Anterior cingulate cortex (tissue), 58 donors: Measurements from ENCODE around the gene NISCH.

Experiments used
- DNase-seq, 58 donors: peaks; one replicate each; lab custom pipeline; 2025; lab: John Stamatoyannopoulos, UW

NISCH gene

DNA sequence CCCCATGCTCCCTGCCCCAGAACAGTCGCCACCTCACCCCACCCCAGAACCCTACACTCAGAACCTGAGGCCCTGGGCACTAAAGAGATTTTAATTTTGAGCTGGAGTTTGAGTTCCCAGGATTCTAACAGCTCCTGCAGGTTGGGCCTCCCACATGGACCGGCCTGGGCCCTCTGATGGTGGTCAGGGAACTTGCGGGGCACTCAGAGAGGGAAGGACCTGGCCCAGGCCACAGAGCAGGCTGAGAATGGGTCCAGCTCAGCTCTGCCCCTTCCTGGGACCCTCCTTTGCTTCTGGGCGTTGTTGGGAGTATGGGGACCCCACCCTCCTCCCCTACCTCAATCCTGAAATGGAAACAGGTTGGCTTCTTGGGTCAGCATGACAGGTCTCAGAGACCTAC lies 9.4 kb upstream of the NISCH start:
- no peak for DNase-seq

DNA sequence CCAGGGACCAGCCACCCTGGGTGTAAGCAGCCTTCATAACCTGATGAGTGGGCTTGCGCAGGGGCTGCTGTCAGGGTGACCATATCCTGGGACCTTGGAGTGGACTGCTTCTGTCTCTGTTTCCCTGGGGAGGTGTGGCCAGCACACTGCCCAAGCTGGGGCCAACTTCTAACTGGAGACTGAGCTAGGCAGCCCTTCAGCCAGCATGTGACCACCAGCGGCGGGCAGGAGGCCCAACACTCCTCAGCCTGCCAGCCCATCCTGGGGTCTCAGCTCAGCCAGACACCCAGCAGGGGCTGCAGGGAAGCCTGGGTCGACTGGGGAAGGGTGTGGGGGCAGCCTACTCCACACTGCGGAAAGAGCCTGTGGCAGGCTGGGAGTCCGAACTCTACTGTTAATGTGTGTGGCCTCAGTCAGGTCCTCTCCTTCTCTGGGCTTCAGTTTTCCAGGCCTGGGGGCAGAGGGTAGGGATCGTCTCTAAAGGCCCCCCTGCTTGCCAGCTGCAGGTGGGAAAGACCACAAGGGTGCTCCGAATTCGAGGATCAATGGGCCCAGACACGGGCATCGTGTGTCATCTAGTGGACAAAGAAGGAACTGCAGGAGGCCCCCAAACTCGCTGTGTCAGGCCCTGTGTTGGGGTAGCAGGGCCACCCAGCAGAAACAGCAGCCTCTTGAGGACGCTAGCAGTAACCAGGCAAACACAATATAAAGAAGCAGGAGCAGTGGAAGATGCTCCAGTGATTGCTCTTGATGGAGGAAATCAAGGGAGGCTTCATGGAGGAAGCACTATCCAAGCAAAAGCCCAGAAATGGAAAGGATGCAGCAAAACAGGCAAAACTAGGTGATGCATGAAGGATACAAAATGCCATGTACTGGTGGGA lies 8.5 kb upstream of the NISCH start:
- DNase-seq, result peak in 38 of 58 donors; percentile 9 to 63 (median 31)

DNA sequence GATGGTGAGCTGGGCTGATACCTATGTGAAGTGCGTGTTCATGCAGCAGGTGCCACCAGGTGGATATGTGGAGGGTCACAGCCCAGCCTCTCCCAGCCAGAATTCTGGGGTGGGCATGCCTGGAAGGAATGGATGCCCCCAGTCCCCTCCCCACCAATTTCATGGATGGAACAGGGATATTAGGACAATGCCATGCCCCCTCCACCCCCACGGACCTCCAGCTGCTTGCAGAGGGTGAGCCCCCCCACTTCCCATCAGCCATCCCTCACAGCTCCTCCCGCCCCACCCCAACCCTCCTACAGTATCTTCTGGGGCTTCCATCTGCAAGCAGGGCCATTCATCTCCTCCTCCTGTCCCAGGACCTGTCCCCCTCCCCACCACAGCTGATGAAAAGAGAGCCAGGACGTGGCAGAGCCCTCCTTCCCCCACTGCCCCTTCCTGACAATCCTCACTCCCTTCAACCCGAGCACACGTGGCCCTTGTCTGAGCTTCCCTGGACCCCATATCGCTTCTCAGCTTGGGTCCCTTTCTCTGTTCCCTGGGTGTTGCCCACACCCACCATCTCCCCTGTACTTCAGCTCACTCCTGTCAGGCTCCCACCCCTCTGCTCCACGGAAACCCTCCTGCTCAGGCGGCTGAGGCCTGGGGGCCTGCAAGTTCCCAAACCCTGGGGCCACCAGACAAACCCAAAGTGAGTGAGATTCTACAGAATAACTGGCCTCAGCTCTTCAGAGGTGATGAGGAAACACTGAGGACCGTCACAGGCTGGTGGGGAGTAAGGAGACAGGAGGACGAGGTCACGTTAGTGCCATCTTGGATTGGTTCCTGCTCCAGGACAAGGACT lies 7.7 kb upstream of the NISCH start:
- DNase-seq, result no peak

DNA sequence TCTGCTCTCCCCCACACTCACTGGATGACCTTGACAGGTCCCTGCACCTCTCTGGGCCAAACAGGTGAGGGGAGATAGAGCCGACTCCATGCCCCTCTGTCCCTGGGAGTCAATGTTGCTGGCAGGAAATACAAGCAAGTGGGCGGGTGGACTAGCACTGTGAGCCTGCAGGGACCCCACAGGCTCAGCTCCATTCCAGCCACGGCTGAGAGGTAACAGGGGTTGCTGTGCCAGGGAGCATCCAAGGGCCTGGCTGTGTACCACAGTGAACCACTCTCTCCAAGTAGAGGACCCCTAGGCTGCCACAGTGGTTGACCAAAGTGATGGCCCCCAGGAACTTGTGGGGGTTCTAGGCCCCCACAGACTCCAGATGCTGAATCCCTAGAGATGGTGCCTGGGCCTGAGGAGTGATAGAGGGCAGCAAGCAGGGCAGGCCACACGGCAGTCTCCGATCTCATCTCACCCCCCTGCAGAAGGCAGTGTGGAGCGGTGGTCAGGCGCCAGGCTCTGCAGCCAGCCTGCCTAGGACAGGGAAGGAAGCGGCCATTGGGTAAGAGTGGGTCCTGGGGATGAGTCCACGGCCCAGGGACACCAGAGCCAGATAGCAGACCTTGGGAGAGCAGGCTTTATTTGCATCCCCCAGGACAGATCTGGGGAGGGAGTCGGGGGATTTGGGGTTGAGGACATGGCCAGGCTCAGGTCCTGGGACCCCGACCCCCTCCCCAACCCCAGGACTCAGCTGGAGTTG lies 4.7 kb upstream of the NISCH start:
- no peak for DNase-seq

DNA sequence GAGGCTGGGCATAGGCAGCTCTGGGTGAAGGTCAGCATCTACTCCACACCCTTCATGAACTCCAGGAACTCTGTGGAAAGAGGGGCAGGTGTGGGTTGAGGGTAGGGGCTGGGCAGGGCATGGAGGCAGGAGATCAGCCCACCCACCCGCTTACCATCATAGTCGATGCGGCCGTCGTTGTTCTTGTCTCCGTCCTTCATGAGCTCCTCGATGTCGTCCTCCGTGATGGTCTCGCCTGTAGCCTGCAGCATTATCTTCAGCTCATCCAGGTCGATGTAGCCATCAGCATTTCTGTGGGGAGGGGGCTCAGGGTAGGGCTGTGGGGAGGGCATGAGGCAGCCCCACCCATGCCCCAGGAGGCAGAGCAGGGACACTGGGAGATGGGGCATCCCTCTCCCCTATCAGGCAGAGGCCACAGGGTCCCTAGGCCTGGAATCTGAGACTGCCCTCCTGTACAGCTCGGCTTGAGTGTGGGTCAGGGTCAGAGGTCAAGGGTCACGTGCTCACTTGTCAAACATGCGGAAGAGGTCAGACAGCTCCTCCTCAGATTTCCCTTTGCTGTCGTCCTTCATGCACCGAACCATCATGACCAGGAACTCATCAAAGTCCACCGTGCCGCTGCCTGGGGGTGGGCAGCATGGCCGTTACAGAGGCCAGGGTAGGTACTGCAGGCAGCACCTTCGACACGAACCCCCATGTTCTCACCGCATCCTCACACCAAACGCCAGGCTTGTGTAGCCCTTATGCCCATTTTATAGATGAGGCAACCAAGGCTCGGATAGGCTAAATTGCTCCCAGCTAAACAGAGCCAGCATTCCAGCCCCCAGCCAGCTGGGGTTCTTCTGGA lies 3.9 kb upstream of the NISCH start:
- DNase-seq, result no peak

DNA sequence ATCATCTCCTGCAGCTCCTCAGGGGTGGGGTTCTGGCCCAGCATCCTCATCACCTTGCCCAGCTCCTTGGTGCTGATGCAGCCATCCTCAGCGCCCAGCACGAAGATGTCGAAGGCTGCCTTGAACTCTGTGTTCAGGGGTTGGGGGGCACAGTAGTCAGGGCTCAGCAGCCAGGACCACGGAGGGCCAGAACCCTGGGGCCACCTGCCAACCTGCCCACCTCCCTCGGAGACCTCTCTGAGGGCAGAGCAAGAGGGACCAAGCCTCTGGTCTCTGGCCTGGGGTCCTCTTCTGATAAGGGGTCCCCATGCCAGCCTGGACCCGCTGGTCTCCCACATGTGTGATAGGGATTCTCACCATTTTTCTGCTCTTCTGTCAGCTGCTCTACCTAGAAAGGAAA lies 3.3 kb upstream of the NISCH start:
- DNase-seq, result no peak

DNA sequence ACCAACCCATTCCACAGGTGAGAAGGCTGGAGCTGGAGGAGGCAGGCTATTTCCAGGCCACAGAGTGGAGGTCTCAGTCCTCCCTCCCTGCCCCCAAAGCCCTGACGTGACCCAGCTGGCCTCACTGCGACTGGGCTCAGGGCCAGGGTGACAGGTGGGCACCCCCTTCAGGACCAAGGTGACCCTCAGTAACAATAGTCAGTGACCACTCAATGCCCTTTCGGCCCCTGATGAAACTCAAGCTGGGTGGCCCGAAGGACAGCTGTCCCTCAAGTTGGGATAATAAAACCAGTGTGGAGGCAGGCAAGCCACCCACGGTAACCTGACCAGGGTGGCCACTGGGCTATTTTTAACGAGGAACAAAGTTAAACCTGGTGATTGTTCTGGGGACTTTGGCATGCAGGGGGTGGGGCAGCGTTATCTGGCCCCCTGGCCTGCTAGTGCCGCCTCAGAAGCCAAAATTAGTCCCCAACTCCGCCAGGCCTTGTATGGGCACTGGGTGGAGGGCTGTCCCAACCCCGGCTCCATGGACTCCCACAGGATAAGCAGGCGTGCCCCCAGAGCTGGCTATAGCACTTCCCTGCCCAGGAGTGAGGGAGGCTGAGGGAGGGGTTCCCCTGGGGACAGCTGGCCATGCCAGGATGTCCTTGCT lies 2.7 kb upstream of the NISCH start:
- no peak for DNase-seq

DNA sequence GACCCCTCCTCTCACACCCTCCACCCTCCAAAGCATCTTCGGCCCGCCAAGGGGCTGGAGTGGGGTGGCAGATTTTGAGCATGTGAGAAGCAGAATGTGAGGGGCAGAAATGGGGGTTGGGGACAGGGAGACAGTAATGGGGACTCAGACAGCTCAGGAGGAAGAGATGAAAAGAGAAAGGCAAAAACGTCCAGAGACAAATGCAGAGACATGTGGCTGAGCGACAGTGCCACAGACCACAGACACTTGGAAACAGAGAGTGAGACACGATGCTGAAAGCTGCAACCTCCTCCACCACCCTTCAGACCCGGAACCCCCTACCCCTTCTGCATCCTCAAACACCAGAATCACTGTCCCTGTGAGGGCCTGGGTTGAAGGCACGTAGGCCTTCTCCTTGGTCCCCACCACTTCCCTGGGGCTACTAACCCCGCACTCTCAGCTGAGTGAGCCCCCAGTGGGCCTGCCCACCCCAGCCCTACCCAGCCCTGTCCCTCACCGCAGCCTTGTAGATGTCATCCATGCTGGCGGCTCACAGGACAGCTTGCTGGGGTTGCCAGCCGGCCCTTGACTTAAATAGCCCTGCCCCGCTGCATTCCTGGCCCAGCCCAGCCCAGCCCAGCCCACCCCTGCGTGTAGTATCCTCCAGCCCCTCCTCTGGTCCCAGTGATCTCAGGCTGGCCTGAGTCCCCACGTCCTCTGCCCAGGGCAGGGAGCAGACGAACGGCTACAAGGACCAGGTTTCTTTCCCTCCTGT lies 1.7 kb upstream of the NISCH start, which contains the start of gene TNNC1:
TSS of gene TNNC1 (minus strand) at position 546 of the 754 bp plus-strand sequence. CDS start at position 520, 26 bp downstream.
- DNase-seq, result no peak

DNA sequence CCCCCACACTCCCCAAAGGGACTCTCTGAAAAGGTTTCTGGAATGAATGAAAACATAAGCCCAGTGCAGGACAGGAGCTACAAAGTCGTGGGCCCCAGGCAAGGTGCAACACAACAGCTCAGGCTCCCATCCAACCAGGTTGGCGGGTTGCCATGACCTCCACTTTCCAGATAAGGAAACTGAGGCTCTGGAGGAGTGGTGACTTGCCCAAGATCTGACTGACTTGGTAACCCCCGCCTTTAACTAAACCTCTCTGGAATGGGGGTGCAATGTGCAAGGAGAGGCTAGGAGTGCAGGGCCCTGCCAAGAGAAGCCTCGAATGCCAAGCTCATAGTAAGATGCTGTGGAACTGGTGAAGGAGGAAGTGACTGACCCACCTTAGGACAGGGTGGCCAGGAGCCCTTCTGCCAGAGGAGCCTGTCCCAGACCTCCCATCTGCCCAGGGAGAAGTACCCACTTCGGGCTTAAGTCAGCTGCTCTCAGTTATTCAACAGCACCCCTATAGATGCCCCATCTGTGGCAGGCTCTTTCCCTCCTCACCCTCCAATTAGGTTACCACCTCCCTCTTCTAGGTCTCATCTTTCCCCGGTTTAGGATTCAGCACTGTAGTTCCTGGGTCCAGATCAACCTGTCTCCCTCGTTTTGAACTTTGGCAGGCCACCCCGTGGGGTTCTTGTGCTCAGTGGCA lies 1.0 kb upstream of the NISCH start:
- DNase-seq, result peak in 3 of 58 donors; percentile 6 to 25 (median 10)

DNA sequence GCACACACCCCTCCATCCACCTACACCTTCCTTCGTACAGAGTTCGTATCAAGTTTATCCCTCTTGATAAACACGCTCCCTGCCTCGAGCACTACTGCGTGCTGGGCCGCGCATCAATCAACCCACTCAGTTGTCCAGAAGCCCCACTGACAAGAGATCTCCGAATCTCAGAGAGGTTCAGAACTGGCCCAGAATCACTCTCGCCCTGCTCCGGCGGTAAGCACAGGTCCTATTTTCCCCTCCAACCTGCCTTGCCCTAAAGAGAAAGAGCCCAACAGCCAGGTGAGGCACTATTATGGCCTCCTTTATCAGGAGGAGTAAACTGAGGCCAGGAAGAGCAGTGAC lies 494 bp upstream of the NISCH start:
- DNase-seq, result no peak

DNA sequence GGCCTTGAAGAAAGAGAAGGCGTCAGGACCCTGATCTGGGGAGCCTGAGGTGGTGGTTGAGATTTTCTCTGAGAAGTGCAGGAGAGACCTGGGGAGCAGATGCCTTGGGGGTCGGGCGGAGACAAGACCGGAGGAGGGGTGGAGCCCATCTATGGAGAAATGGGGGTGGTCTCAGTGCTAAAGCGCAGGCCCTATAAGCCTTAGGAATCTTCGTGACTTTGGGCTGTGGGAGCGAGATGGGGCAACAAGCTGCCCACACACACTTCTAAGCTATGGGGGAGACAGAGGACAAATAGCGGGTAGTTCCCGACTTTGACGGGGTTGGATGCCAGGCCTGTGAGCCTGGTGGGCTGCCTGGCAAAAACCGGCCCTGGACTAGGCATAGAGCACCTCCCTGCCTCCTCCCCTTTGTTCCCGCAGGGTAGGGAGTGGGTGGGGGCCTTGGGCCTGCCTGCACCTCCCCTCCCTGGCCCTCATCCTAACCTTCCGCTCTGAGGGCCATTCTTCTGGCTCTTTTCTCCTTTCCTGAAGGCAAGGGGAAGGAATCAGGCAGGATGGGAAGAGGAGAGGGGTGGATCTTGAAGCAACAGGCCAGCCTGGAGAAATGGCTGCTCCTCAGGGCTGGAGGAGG lies 880 bp downstream of the NISCH start:
- DNase-seq, result peak in 13 of 58 donors; percentile 7 to 46 (median 27)

DNA sequence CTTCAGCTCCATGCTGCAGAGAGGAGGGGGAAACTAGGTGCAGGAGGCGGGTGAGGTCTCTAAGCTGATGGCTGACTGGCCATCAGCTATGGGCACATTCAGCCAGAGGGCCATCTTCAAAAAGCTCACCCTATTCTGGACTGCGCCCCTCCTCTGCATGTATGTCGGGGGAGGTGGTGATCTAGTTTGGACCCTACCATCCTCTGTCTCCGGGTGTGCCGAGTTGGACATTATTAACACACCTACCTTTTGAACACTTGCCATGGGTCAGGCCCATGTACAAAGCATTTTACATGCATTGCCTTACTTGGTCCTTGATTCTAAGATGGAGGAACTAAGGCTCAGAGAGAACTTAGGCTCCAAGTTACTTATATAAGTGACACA lies 1.4 kb downstream of the NISCH start:
- DNase-seq, result no peak

DNA sequence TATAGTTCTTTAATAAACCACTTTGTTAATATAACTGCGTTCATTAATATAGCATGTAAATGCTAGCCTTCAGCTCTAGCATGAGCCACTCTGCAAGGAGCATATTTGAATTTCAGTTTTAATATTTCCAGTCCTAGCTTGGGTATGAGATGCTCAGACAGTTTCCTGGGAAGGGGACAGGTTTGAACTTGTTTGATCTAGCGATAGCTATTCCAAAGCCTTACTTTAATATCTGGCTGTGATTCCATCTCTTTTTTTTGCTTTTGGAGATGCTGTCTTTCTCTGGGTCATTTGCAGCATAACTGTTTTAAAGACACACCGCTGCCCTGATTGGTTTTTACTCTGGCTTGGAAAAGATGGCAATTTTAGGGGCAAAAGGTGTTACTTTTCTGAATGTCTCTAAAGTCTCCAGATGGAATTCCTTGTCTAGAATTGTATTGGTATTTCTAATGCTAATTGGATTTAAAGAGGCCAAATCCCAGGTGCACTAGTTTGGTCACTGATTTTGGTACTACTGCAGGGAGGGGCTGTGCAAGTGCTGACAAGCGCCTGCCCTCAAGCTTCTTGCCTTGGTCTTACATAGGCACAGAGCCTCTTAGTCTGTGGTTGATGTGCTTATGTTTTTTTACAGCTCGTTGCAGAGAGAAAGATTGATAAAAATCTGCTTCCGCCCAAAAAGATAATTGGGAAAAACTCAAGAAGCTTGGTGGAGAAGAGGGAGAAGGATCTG lies 2.8 kb downstream of the NISCH start:
- no peak for DNase-seq

DNA sequence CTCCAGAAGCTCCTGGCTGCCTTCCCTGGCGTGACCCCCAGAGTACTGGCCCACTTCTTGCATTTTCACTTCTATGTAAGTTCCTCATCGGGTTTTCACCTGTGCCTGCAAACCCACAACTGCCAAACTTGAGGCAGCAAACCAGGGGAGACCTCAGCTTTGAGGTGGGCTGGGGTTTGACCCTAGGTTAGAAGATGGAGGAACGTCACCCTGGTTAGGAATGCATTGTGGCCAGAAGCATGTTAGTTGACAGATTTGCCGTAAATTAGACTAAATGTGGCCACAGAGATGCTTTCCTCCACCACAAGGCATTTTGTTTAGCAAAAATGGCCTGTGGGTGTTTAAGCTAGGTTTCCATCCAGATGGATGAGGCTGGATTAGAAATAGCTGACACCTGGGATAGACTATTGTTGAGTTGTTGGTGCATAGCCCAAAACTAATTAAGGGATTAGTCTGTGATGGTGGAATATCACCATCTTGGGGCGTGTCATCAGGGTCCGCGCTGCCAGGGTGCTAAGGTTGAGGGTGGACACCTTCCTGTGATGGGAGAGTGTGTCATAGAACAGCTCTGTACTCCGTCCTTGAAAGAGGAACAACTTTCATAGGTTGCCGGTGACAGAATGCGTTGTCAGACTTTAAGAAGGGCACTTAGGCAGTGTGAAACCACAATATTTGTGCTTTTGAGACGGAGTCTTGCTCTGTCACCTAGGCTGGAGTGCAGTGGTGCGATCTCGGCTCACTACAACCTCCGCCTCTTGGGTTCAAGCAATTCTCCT lies 3.6 kb downstream of the NISCH start:
- DNase-seq, result no peak

DNA sequence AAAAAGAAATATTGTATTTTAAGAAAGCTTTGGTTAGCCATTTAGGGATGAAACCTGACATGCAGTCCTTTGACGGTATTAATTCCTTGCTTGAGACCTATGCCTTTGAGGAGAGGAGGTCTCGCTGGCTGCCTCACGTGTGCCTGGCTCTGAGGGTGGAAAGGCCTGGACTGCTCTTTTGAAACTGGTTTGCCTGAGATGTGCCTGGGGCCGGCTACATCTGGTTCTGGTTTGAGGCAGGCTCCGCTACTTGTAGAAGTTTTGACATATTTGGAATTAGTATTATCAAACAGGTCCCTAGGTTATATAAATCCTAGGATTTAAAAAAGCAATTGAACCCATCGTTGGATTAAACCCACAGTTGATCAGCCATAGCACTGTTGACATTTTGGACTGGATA lies 6.5 kb downstream of the NISCH start:
- no peak for DNase-seq

DNA sequence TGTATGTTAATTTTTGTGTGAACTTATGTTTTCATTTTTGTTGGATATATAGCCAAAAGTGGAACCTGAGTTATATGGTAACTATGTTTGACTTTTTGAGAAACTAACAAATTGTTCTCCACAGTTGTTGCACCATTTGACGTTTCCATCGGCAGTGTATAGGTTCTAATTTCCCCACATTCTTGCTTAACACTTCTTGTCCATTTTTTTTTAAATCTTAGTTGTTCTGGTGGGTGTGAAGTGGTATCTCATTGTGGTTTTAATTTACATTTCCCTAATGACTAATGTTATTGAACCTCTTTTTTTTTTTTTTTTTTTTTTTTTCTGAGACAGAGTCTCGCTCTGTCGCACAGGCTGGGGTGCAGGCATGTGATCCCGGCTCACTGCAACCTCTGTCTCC lies 8.0 kb downstream of the NISCH start:
- no peak for DNase-seq
